Activated naive CD8-positive, alpha-beta T cell treated with anti-CD3 and anti-CD28 coated beads for 36 hours (primary cell): ENCODE measurements around the gene GRHL1. TPM values are rescaled to one million over a fixed set of nuclear protein-coding genes. Genes with fewer than 3 reads are reported as not detected.
"Not testable (repeated sequence)": the region's sequence is repeated elsewhere in the genome, so short reads cannot be mapped to it uniquely, and the experiment has no call there.

Source experiments
- DNase-seq: peaks from one replicate; pipeline ENCODE4 v3.0.0; 2021
- H3K27ac Mint-ChIP-seq: one replicate; pipeline ENCODE4 v1.8.0; 2022; ENCODE audit warnings: mild to moderate bottlenecking, moderate library complexity, mixed read lengths
- H3K27me3 Mint-ChIP-seq: one replicate; pipeline ENCODE4 v1.8.0; 2022; ENCODE audit warnings: mild to moderate bottlenecking, mixed read lengths
- H3K36me3 Mint-ChIP-seq: one replicate; pipeline ENCODE4 v1.8.0; 2021; ENCODE audit warnings: mild to moderate bottlenecking, mixed read lengths
- H3K4me1 Mint-ChIP-seq: one replicate; pipeline ENCODE4 v1.8.0; 2021; ENCODE audit warnings: mixed read lengths
- H3K4me3 Mint-ChIP-seq: one replicate; pipeline ENCODE4 v1.8.0; 2022; ENCODE audit warnings: mild to moderate bottlenecking, moderate library complexity, mixed read lengths
- H3K9me3 Mint-ChIP-seq: one replicate; pipeline ENCODE4 v1.8.0; 2022; ENCODE audit warnings: mixed read lengths
- total RNA-seq, 2 experiments: library from RNA; stranded (reverse); gene quantifications; one replicate each; pipeline ENCODE4 v1.2.3, GENCODE V29; 2021

Gene GRHL1
- total RNA-seq, 2 experiments from 2014 or later = 0.49 to 0.76 TPM

- H3K36me3 Mint-ChIP-seq = no peaks in the 10 kb centered on the region
- no peak overlapping the region for H3K4me3 Mint-ChIP-seq
- H3K4me1 Mint-ChIP-seq = no peaks in the 10 kb centered on the region
- H3K27me3 Mint-ChIP-seq = peaks cover 24% of the 10 kb centered on the region
- H3K27ac Mint-ChIP-seq = no peak overlapping the region
- no peak for DNase-seq
- H3K9me3 Mint-ChIP-seq = no peaks in the 10 kb centered on the region
These were observed 52.9 kb downstream of the GRHL1 start for GRCh38 chr2:10004401-10004800.

GRCh38 chr2:10004836-10005235 lies 53.3 kb downstream of the GRHL1 start:
- H3K9me3 Mint-ChIP-seq = no peaks in the 10 kb centered on the region
- no peak overlapping the region for H3K4me3 Mint-ChIP-seq
- H3K36me3 Mint-ChIP-seq = no peaks in the 10 kb centered on the region
- H3K4me1 Mint-ChIP-seq = no peaks in the 10 kb centered on the region
- peaks cover 24% of the 10 kb centered on the region for H3K27me3 Mint-ChIP-seq
- DNase-seq = no peak
- H3K27ac Mint-ChIP-seq = no peak overlapping the region

GRCh38 chr2:10005461-10006235 lies 54.2 kb downstream of the GRHL1 start:
- peaks cover 24% of the 10 kb centered on the region for H3K27me3 Mint-ChIP-seq
- H3K36me3 Mint-ChIP-seq = no peaks in the 10 kb centered on the region
- DNase-seq = no peak
- H3K27ac Mint-ChIP-seq = no peak overlapping the region
- no peaks in the 10 kb centered on the region for H3K9me3 Mint-ChIP-seq
- H3K4me3 Mint-ChIP-seq = no peak overlapping the region
- no peaks in the 10 kb centered on the region for H3K4me1 Mint-ChIP-seq

GRCh38 chr2:10006236-10007161 lies 55.0 kb downstream of the GRHL1 start:
- Mint-ChIP-seq H3K4me1 (no peaks in the 10 kb centered on the region), H3K4me3 (no peak overlapping the region), H3K27ac (no peak overlapping the region), H3K9me3 (no peaks in the 10 kb centered on the region), H3K36me3 (no peaks in the 10 kb centered on the region), H3K27me3 (peaks cover 24% of the 10 kb centered on the region)
- DNase-seq = no peak

GRCh38 chr2:10007435-10007834 lies 55.9 kb downstream of the GRHL1 start:
- Mint-ChIP-seq H3K27ac (no peak overlapping the region), H3K4me1 (no peaks in the 10 kb centered on the region), H3K4me3 (no peak overlapping the region), H3K36me3 (no peaks in the 10 kb centered on the region), H3K9me3 (no peaks in the 10 kb centered on the region), H3K27me3 (peaks cover 24% of the 10 kb centered on the region)
- DNase-seq = no peak

GRCh38 chr2:10007921-10008808 lies 56.7 kb downstream of the GRHL1 start:
- Mint-ChIP-seq H3K27me3 (peaks cover 24% of the 10 kb centered on the region), H3K27ac (no peak overlapping the region), H3K9me3 (no peaks in the 10 kb centered on the region), H3K4me1 (no peaks in the 10 kb centered on the region), H3K4me3 (no peak overlapping the region), H3K36me3 (no peaks in the 10 kb centered on the region)
- no peak for DNase-seq

- Mint-ChIP-seq H3K9me3 (no peaks in the 10 kb centered on the region), H3K27ac (no peak overlapping the region), H3K4me3 (no peak overlapping the region), H3K27me3 (peaks cover 24% of the 10 kb centered on the region), H3K36me3 (no peaks in the 10 kb centered on the region), H3K4me1 (no peaks in the 10 kb centered on the region)
- DNase-seq = no peak
These were observed 57.3 kb downstream of the GRHL1 start for GRCh38 chr2:10008809-10009176.

- Mint-ChIP-seq H3K27me3 (peaks cover 24% of the 10 kb centered on the region), H3K36me3 (no peaks in the 10 kb centered on the region), H3K9me3 (no peaks in the 10 kb centered on the region), H3K27ac (no peak overlapping the region), H3K4me3 (no peak overlapping the region), H3K4me1 (no peaks in the 10 kb centered on the region)
- no peak for DNase-seq
These were observed 57.8 kb downstream of the GRHL1 start for GRCh38 chr2:10009271-10009810.

- Mint-ChIP-seq H3K36me3 (no peaks in the 10 kb centered on the region), H3K4me1 (no peaks in the 10 kb centered on the region), H3K27ac (no peak overlapping the region), H3K27me3 (peaks cover 24% of the 10 kb centered on the region), H3K9me3 (no peaks in the 10 kb centered on the region), H3K4me3 (no peak overlapping the region)
- DNase-seq = no peak
These were observed 58.6 kb downstream of the GRHL1 start for GRCh38 chr2:10009811-10010781.

GRCh38 chr2:10010861-10011605 lies 59.5 kb downstream of the GRHL1 start:
- peaks cover 16% of the 10 kb centered on the region for H3K27me3 Mint-ChIP-seq
- not testable (repeated sequence) for H3K9me3 Mint-ChIP-seq, H3K4me1 Mint-ChIP-seq, H3K4me3 Mint-ChIP-seq, H3K36me3 Mint-ChIP-seq, H3K27ac Mint-ChIP-seq, DNase-seq

GRCh38 chr2:10011606-10012325 lies 60.3 kb downstream of the GRHL1 start:
- H3K27ac Mint-ChIP-seq, DNase-seq, H3K4me1 Mint-ChIP-seq, H3K9me3 Mint-ChIP-seq, H3K36me3 Mint-ChIP-seq, H3K4me3 Mint-ChIP-seq: not testable (repeated sequence)
- peaks cover 12% of the 10 kb centered on the region for H3K27me3 Mint-ChIP-seq

- not testable (repeated sequence) for H3K4me1 Mint-ChIP-seq, H3K9me3 Mint-ChIP-seq, H3K27me3 Mint-ChIP-seq, H3K4me3 Mint-ChIP-seq, H3K27ac Mint-ChIP-seq, H3K36me3 Mint-ChIP-seq, DNase-seq
These were observed 61.0 kb downstream of the GRHL1 start for GRCh38 chr2:10012366-10012962.
